HG03354 (cell line): ENCODE measurements around the gene KCP.

Experiments
- ATAC-seq: cut with Tn5 transposase; IDR thresholded peaks from one replicate; pipeline ENCODE4 v1.9.1; 2021; ENCODE audit warnings: mild to moderate bottlenecking; ENCODE audit not compliant: unreplicated experiment, poor library complexity, severe bottlenecking

The KCP gene

GRCh38 chr7:128878226-128879105 lies 32.0 kb downstream of the KCP start:
- no peak for ATAC-seq

- no peak for ATAC-seq
Observed at GRCh38 chr7:128877756-128878120, 32.8 kb downstream of the KCP start.

GRCh38 chr7:128876978-128877755 lies 33.3 kb downstream of the KCP start:
- ATAC-seq: no peak

- ATAC-seq: no peak
Observed at GRCh38 chr7:128876586-128876977, 33.9 kb downstream of the KCP start.

- no peak for ATAC-seq
Observed at GRCh38 chr7:128876127-128876526, 34.4 kb downstream of the KCP start.

- ATAC-seq: no peak
Observed at GRCh38 chr7:128875523-128875948, 35.0 kb downstream of the KCP start.

GRCh38 chr7:128874140-128875031 lies 36.1 kb downstream of the KCP start:
- ATAC-seq: no peak

- ATAC-seq: no peak
Observed at GRCh38 chr7:128873234-128873633, 37.3 kb downstream of the KCP start.

- ATAC-seq: no peak
Observed at GRCh38 chr7:128872394-128872824, 38.1 kb downstream of the KCP start.

- ATAC-seq: no peak
Observed at GRCh38 chr7:128871050-128871449, 39.5 kb downstream of the KCP start.

- ATAC-seq: no peak
Observed at GRCh38 chr7:128869944-128870285, 40.6 kb downstream of the KCP start.

- peak; percentile 65 for ATAC-seq
Observed at GRCh38 chr7:128869138-128869943, 41.2 kb downstream of the KCP start.

GRCh38 chr7:128868624-128869137 lies 41.8 kb downstream of the KCP start:
- no peak for ATAC-seq

- ATAC-seq: no peak
Observed at GRCh38 chr7:128867842-128868623, 42.5 kb downstream of the KCP start.

GRCh38 chr7:128867241-128867640 lies 43.3 kb downstream of the KCP start:
- no peak for ATAC-seq

GRCh38 chr7:128865996-128866877 lies 44.3 kb downstream of the KCP start:
- ATAC-seq: no peak

- no peak for ATAC-seq
Observed at GRCh38 chr7:128865303-128865702, 45.2 kb downstream of the KCP start.
